Hematopoietic multipotent progenitor cell treated with erythropoietin and hydrocortisone succinate and interleukin-3 and kit ligand, for 15 days (in vitro differentiated cells): ENCODE measurements around the gene CEP350.
"Not testable (repeated sequence)": the region's sequence is repeated elsewhere in the genome, so short reads cannot be mapped to it uniquely, and the experiment has no call there.

ENCODE experiments used
- DNase-seq: peaks from one replicate; pipeline ENCODE4 v3.0.0-alpha.2; 2015; ENCODE audit warnings: low spot score

The CEP350 gene

GRCh38 chr1:180130651-180131050 is 176.0 kb downstream of the CEP350 start:
- no peak for DNase-seq

- DNase-seq, result no peak
Measured at GRCh38 chr1:180131510-180131909, 176.9 kb downstream of the CEP350 start.

- no peak for DNase-seq
Measured at GRCh38 chr1:180133193-180133592, 178.6 kb downstream of the CEP350 start.

- not testable (repeated sequence) for DNase-seq
Measured at GRCh38 chr1:180133688-180134087, 179.1 kb downstream of the CEP350 start.

GRCh38 chr1:180135535-180135934 is 180.9 kb downstream of the CEP350 start:
- no peak for DNase-seq

- no peak for DNase-seq
Measured at GRCh38 chr1:180136331-180136967, 181.8 kb downstream of the CEP350 start.

- no peak for DNase-seq
Measured at GRCh38 chr1:180136968-180137356, 182.4 kb downstream of the CEP350 start.

GRCh38 chr1:180137776-180138175 is 183.2 kb downstream of the CEP350 start:
- no peak for DNase-seq

GRCh38 chr1:180141381-180141934 is 186.8 kb downstream of the CEP350 start:
- DNase-seq, result no peak

- no peak for DNase-seq
Measured at GRCh38 chr1:180143359-180143758, 188.7 kb downstream of the CEP350 start.

GRCh38 chr1:180144659-180145357 is 190.2 kb downstream of the CEP350 start:
- no peak for DNase-seq

- no peak for DNase-seq
Measured at GRCh38 chr1:180145446-180145845, 190.8 kb downstream of the CEP350 start.

- no peak for DNase-seq
Measured at GRCh38 chr1:180150982-180151381, 196.4 kb downstream of the CEP350 start.

GRCh38 chr1:180151508-180151907 is 196.9 kb downstream of the CEP350 start:
- DNase-seq, result no peak

GRCh38 chr1:180152588-180152987 is 198.0 kb downstream of the CEP350 start:
- DNase-seq, result no peak

- DNase-seq, result no peak
Measured at GRCh38 chr1:180153032-180153431, 198.4 kb downstream of the CEP350 start.

- DNase-seq, result no peak
Measured at GRCh38 chr1:180154003-180154324, 199.4 kb downstream of the CEP350 start.

GRCh38 chr1:180154325-180155181 is 199.9 kb downstream of the CEP350 start, which contains the start of gene QSOX1:
QSOX1 (plus strand) TSS chr1:180154869; CDS start chr1:180154908, 39 bp downstream.
- peak; percentile 80 for DNase-seq

GRCh38 chr1:180155182-180155682 is 200.6 kb downstream of the CEP350 start:
- no peak for DNase-seq

- DNase-seq, result no peak
Measured at GRCh38 chr1:180156201-180156600, 201.6 kb downstream of the CEP350 start.

GRCh38 chr1:180156631-180157091 is 202.1 kb downstream of the CEP350 start:
- no peak for DNase-seq

GRCh38 chr1:180157108-180157507 is 202.5 kb downstream of the CEP350 start:
- DNase-seq, result no peak
